Testis (tissue), 3 donors: ENCODE measurements around the gene TUBA4B. TPM values are rescaled to one million over a fixed set of nuclear protein-coding genes. Genes with fewer than 3 reads are reported as not detected.

ENCODE experiments used
- DNase-seq: peaks from one replicate; pipeline ENCODE4 v3.0.0-alpha.2; 2019
- H3K27ac ChIP-seq, 2 donors: fragments of 200-600 bp; sonication (generic); one replicate each; pipeline ENCODE4 v1.5.1; 2019
- H3K27me3 ChIP-seq: fragments of 200-600 bp; sonication (generic); one replicate; pipeline ENCODE4 v1.5.1; 2019
- H3K36me3 ChIP-seq: fragments of 200-600 bp; sonication (generic); one replicate; pipeline ENCODE4 v1.5.1; 2017; ENCODE audit warnings: low read depth; ENCODE audit errors: missing control alignments
- H3K4me1 ChIP-seq: fragments of 200-600 bp; sonication (generic); one replicate; pipeline ENCODE4 v1.5.1; 2019
- H3K4me3 ChIP-seq, 2 donors: fragments of 200-600 bp; sonication (generic); one replicate each; pipeline ENCODE4 v1.5.1; 2017 to 2019
- H3K9me3 ChIP-seq: fragments of 200-600 bp; sonication (generic); one replicate; pipeline ENCODE4 v1.5.1; 2017
- CTCF ChIP-seq, 3 experiments: fragments of 450-650 bp in 2 of 3; fragments of 200-600 bp in 1 of 3; sonication (generic) in 1 of 3; IDR thresholded peaks; one replicate each; pipeline ENCODE4 v1.5.1; 2016 to 2019; ENCODE audit warnings: antibody characterized with exemption in 3 of 3, mild to moderate bottlenecking in 2 of 3, moderate library complexity in 1 of 3
- POLR2A ChIP-seq: fragments of 450-650 bp; IDR thresholded peaks from one replicate; pipeline ENCODE4 v1.6.1; 2017; ENCODE audit warnings: antibody characterized with exemption, mild to moderate bottlenecking, moderate library complexity
- WGBS, 2 donors: methylation state at CpG; one replicate each; pipeline ENCODE4 v1.1.5; 2018; 5-methylcytosine and 5-hydroxymethylcytosine counted together
- intact Hi-C: fragments of 100-400 bp; cut with DNase I; formaldehyde crosslinking; loops from one replicate; pipeline ENCODE4 v1.15.1; 2023; ENCODE audit warnings: low total_unique reads
- polyA plus RNA-seq: library from polyadenylated mRNA; stranded (reverse); fragments of 350-450 nt; fragmentation: Illumina TruSeq; extraction: RNeasy Lipid Tissue Mini Kit (QIAGEN cat#74804); gene quantifications from one replicate; pipeline ENCODE4 v1.2.3, GENCODE V29; 2014; ENCODE audit warnings: low read depth, low replicate concordance; ENCODE audit not compliant: insufficient read depth
- total RNA-seq, 2 donors: library from RNA; depleted of rRNA; stranded (reverse); fragments of >200 nt; gene quantifications; one replicate each; pipeline ENCODE4 v1.2.3, GENCODE V29; 2016

The TUBA4B gene
- total and polyA plus RNA-seq, 3 donors from 2014 or later, result 0.25 to 1.6 TPM; not detected in 1

DNA sequence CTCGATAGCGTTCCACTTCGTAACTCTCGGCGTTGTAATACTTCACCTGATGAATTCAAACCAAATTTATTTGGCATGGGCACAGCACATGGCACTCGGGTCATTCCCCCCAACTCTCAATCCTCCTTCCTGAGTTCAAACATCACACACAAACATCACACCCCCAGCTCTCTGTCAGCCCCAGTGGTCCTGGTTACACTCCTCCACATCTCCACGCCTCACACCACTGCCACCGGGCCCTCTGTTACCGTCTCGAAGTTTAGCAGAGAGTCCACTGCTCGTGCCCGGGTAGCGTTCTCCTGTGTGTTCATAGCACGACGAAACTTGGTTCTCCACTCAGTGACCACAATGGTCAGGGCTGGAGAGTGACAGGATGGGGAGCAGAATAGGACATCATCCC lies 38.9 kb upstream of the TUBA4B start:
- DNase-seq, result no peak
- intact Hi-C loops, result no loop called here
- Histone ChIP-seq H3K4me1 (peaks cover 20% of the 10 kb centered on the region), H3K27ac (no peak overlapping the region), H3K36me3 (no peaks in the 10 kb centered on the region), H3K4me3 (no peak overlapping the region), H3K9me3 (no peaks in the 10 kb centered on the region), H3K27me3 (no peaks in the 10 kb centered on the region)
- TF ChIP-seq CTCF (IDR thresholded peaks at IDR 0.05) (no peak), POLR2A (no peak)
- 94% methylated on average over 14 to 15 of the region's 15 CpGs for WGBS, 2 donors

GRCh38 chr2:219214786-219215185 lies 38.3 kb upstream of the TUBA4B start:
- Histone ChIP-seq H3K4me3 (no peak overlapping the region), H3K4me1 (peaks cover 25% of the 10 kb centered on the region), H3K9me3 (no peaks in the 10 kb centered on the region), H3K27ac (no peak overlapping the region), H3K36me3 (no peaks in the 10 kb centered on the region), H3K27me3 (no peaks in the 10 kb centered on the region)
- no peak for TF ChIP-seq POLR2A
- no peak for TF ChIP-seq CTCF (IDR thresholded peaks at IDR 0.05)
- 92 to 95% methylated on average over 6 of the region's 6 CpGs for WGBS, 2 donors
- intact Hi-C loops, result no loop called here
- no peak for DNase-seq

DNA sequence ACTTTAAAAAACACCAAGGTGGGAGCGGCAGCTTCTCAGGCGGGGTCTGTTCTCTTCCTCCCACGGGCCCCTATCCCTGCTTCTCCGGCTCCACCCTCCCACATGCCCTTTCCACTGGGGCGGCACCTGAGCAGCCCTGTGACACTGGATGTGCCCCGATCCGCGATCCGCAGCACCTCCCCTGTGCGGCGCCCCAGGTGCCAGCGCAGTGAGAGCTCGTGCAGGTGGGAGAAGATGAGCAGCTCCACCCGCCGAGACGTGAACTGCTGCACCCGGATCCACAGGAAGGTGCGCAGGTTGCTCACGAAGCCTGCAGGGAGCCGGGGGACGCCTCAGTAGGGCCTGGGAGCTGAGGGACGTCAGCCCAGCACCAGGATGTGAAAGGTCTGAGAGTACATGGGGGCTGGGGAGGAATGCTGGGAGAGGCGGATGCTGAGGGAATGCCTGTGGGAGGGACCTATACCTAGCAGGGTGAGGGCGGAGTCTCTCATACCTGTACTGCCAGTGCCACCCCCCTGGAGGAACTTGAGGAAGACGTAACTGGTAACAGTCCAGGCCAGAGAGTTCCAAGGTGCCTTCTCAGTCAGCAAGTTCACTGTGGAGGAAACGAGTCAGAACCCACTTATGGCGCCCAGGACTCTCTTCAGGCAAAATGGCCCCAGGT lies 37.0 kb upstream of the TUBA4B start:
- Histone ChIP-seq H3K36me3 (no peaks in the 10 kb centered on the region), H3K4me1 (peaks cover 27% of the 10 kb centered on the region), H3K27me3 (no peaks in the 10 kb centered on the region), H3K9me3 (no peaks in the 10 kb centered on the region), H3K27ac (no peak overlapping the region), H3K4me3 (no peak overlapping the region)
- TF ChIP-seq CTCF (IDR thresholded peaks at IDR 0.05), result no peak
- no peak for TF ChIP-seq POLR2A
- intact Hi-C loops, result no loop called here
- DNase-seq, result no peak
- WGBS, 2 donors, result 91 to 93% methylated on average over 23 to 27 of the region's 27 CpGs

- no peak overlapping the region for H3K4me3 ChIP-seq
- no peaks in the 10 kb centered on the region for H3K27me3 ChIP-seq
- intact Hi-C loops, result no loop called here
- TF ChIP-seq CTCF (IDR thresholded peaks at IDR 0.05) (no peak), POLR2A (no peak)
- DNase-seq, result no peak
- peaks cover 27% of the 10 kb centered on the region for H3K4me1 ChIP-seq
- 91 to 94% methylated on average over 6 of the region's 6 CpGs for WGBS, 2 donors
- no peaks in the 10 kb centered on the region for H3K9me3 ChIP-seq
- no peaks in the 10 kb centered on the region for H3K36me3 ChIP-seq
- H3K27ac ChIP-seq, result peak overlapping the region in 1 of 2 donors; percentile 93
Observed at GRCh38 chr2:219216535-219216915, 36.5 kb upstream of the TUBA4B start.

DNA sequence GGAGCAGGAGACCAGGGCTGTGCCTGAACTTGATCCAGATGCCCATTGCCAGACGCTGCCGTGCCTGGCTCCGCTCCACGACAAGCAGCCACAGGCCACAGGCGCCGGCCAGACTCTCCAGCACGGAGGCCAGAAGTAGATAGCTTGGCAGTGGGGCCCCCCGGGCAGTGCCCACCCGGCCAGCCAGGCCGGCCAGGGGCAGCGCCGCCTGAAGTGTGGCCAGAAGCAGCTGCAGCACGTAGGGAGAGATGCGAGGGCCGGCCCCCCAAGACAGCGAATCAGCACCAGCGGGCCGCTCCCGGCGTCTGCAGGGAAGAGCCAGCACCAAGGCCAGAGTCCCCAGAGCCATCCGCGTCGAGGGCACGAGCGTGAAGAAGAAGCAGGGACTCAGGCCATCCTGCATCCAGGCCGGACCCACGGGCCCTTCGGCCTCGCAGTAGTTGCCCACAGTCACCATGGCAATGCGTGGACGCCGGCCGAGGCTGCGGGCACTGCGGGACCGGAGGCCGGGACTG lies 34.8 kb upstream of the TUBA4B start:
- WGBS, 2 donors, result 1% methylated on average over 37 of the region's 37 CpGs; no CpG with 5 or more reads in 1 of the 2 donors
- no peaks in the 10 kb centered on the region for H3K36me3 ChIP-seq
- peak overlapping the region; percentile 59 to 71 for H3K4me3 ChIP-seq
- peaks cover 27% of the 10 kb centered on the region for H3K4me1 ChIP-seq
- peak; percentile 75 for DNase-seq
- TF ChIP-seq CTCF (IDR thresholded peaks at IDR 0.05) (no peak), POLR2A (no peak)
- H3K27me3 ChIP-seq, result no peaks in the 10 kb centered on the region
- intact Hi-C loops, result no loop called here
- peak overlapping the region; percentile 75 to 93 for H3K27ac ChIP-seq
- H3K9me3 ChIP-seq, result no peaks in the 10 kb centered on the region
